ENCODE measurements around the gene KCNQ1. TPM values are rescaled to one million over a fixed set of nuclear protein-coding genes. Genes with fewer than 3 reads are reported as not detected.

KCNQ1 gene
- total and polyA plus RNA-seq, 5 experiments from 2014 or later: 8.7 to 25.1 (median 22.9) TPM

- ATAC-seq: no peak
- Mint-ChIP-seq H3K9me3 (no peaks in the 10 kb centered on the region), H3K4me3 (no peak overlapping the region), H3K36me3 (peaks cover 0 to 17% (median 0%) of the 10 kb centered on the region in 3 donors), H3K4me1 (peaks cover 0 to 12% (median 5%) of the 10 kb centered on the region in 4 donors), H3K27ac (peak overlapping the region in 5 of 10 donors; percentile 37 to 80 (median 43)), H3K27me3 (no peaks in the 10 kb centered on the region)
- peak in 1 of 10 donors; percentile 35 for DNase-seq
- POLR2A ChIA-PET: no interaction called here
These were observed 122.3 kb downstream of the KCNQ1 start for GRCh38 chr11:2567026-2567671.

GRCh38 chr11:2569321-2569721 is 124.5 kb downstream of the KCNQ1 start:
- H3K27ac Mint-ChIP-seq: no peak overlapping the region
- POLR2A ChIA-PET: no interaction called here
- H3K4me1 Mint-ChIP-seq: peaks cover 0 to 10% (median 3%) of the 10 kb centered on the region in 4 donors
- no peak for ATAC-seq
- peak in 1 of 10 donors; percentile 59 for DNase-seq
- no peaks in the 10 kb centered on the region for H3K27me3 Mint-ChIP-seq
- peaks cover 0 to 10% (median 1%) of the 10 kb centered on the region in 3 donors for H3K36me3 Mint-ChIP-seq
- no peak overlapping the region for H3K4me3 Mint-ChIP-seq
- no peaks in the 10 kb centered on the region for H3K9me3 Mint-ChIP-seq

- POLR2A ChIA-PET: no interaction called here
- ATAC-seq: no peak
- peaks cover 0 to 8% (median 1%) of the 10 kb centered on the region in 3 donors for H3K36me3 Mint-ChIP-seq
- H3K27me3 Mint-ChIP-seq: no peaks in the 10 kb centered on the region
- DNase-seq: peak in 1 of 10 donors; percentile 53
- H3K4me1 Mint-ChIP-seq: peaks cover 0 to 10% (median 3%) of the 10 kb centered on the region in 4 donors
- H3K9me3 Mint-ChIP-seq: no peaks in the 10 kb centered on the region
- no peak overlapping the region for H3K27ac Mint-ChIP-seq
- H3K4me3 Mint-ChIP-seq: no peak overlapping the region
These were observed 125.0 kb downstream of the KCNQ1 start for GRCh38 chr11:2569731-2570210.

GRCh38 chr11:2570211-2570811 is 125.5 kb downstream of the KCNQ1 start:
- H3K27ac Mint-ChIP-seq: no peak overlapping the region
- peaks cover 0 to 10% (median 2%) of the 10 kb centered on the region in 4 donors for H3K4me1 Mint-ChIP-seq
- ATAC-seq: no peak
- peak in 1 of 10 donors; percentile 51 for DNase-seq
- H3K9me3 Mint-ChIP-seq: no peaks in the 10 kb centered on the region
- H3K27me3 Mint-ChIP-seq: no peaks in the 10 kb centered on the region
- POLR2A ChIA-PET: no interaction called here
- peaks cover 0 to 8% (median 1%) of the 10 kb centered on the region in 3 donors for H3K36me3 Mint-ChIP-seq
- no peak overlapping the region for H3K4me3 Mint-ChIP-seq

GRCh38 chr11:2570841-2571597 is 126.2 kb downstream of the KCNQ1 start:
- Mint-ChIP-seq H3K27me3 (no peaks in the 10 kb centered on the region), H3K27ac (no peak overlapping the region)

GRCh38 chr11:2571598-2572281 is 126.9 kb downstream of the KCNQ1 start:
- DNase-seq: peak in 1 of 10 donors; percentile 47

More at GRCh38 chr11:2570841-2571597, 126.2 kb downstream of the KCNQ1 start:
- H3K9me3 Mint-ChIP-seq: no peaks in the 10 kb centered on the region
- POLR2A ChIA-PET: no interaction called here
- no peak overlapping the region for H3K4me3 Mint-ChIP-seq
- H3K4me1 Mint-ChIP-seq: peaks cover 0 to 7% (median 2%) of the 10 kb centered on the region in 4 donors
- DNase-seq (peak in 1 of 10 donors; percentile 47), ATAC-seq (no peak)
- H3K36me3 Mint-ChIP-seq: peaks cover 0 to 11% (median 1%) of the 10 kb centered on the region in 3 donors

GRCh38 chr11:2572491-2573239 is 127.9 kb downstream of the KCNQ1 start:
- Mint-ChIP-seq H3K4me1 (peaks cover 0 to 3% (median 1%) of the 10 kb centered on the region in 4 donors), H3K36me3 (peaks cover 0 to 11% (median 1%) of the 10 kb centered on the region in 3 donors), H3K9me3 (no peaks in the 10 kb centered on the region), H3K4me3 (no peak overlapping the region), H3K27me3 (no peaks in the 10 kb centered on the region), H3K27ac (no peak overlapping the region)
- no peak for ATAC-seq
- DNase-seq: no peak
- POLR2A ChIA-PET: no interaction called here

More at GRCh38 chr11:2571598-2572281, 126.9 kb downstream of the KCNQ1 start:
- Mint-ChIP-seq H3K27ac (no peak overlapping the region), H3K27me3 (no peaks in the 10 kb centered on the region), H3K36me3 (peaks cover 0 to 11% (median 1%) of the 10 kb centered on the region in 3 donors), H3K4me1 (peaks cover 0 to 3% (median 1%) of the 10 kb centered on the region in 4 donors), H3K9me3 (no peaks in the 10 kb centered on the region), H3K4me3 (no peak overlapping the region)
- ATAC-seq: no peak
- POLR2A ChIA-PET: no interaction called here

- Mint-ChIP-seq H3K27ac (no peak overlapping the region), H3K36me3 (peaks cover 0 to 11% (median 1%) of the 10 kb centered on the region in 3 donors), H3K4me1 (peaks cover 0 to 4% (median 1%) of the 10 kb centered on the region in 4 donors), H3K9me3 (no peaks in the 10 kb centered on the region), H3K4me3 (no peak overlapping the region), H3K27me3 (no peaks in the 10 kb centered on the region)
- ATAC-seq (no peak), DNase-seq (no peak)
- POLR2A ChIA-PET: no interaction called here
These were observed 128.6 kb downstream of the KCNQ1 start for GRCh38 chr11:2573240-2574042.

GRCh38 chr11:2574043-2574552 is 129.3 kb downstream of the KCNQ1 start:
- no peaks in the 10 kb centered on the region for H3K9me3 Mint-ChIP-seq
- no peak overlapping the region for H3K4me3 Mint-ChIP-seq
- H3K4me1 Mint-ChIP-seq: peaks cover 0 to 4% (median under 1%) of the 10 kb centered on the region in 4 donors
- H3K36me3 Mint-ChIP-seq: peaks cover 0 to 14% (median 1%) of the 10 kb centered on the region in 3 donors
- DNase-seq (peak in 1 of 10 donors; percentile 54), ATAC-seq (no peak)
- peak overlapping the region in 1 of 10 donors; percentile 71 for H3K27ac Mint-ChIP-seq
- POLR2A ChIA-PET: no interaction called here
- no peaks in the 10 kb centered on the region for H3K27me3 Mint-ChIP-seq

- H3K36me3 Mint-ChIP-seq: peaks cover 0 to 14% (median 1%) of the 10 kb centered on the region in 3 donors
- DNase-seq (peak in 1 of 10 donors; percentile 57), ATAC-seq (no peak)
- H3K4me3 Mint-ChIP-seq: no peak overlapping the region
- H3K9me3 Mint-ChIP-seq: no peaks in the 10 kb centered on the region
- no peak overlapping the region for H3K27ac Mint-ChIP-seq
- H3K27me3 Mint-ChIP-seq: no peaks in the 10 kb centered on the region
- H3K4me1 Mint-ChIP-seq: peaks cover 0 to 3% (median 0%) of the 10 kb centered on the region in 4 donors
- POLR2A ChIA-PET: no interaction called here
These were observed 130.0 kb downstream of the KCNQ1 start for GRCh38 chr11:2574553-2575535.

Data from naive thymus-derived CD8-positive, alpha-beta T cell (primary cell).